Muscle of back (tissue), 11 donors: ENCODE results near the gene LDLRAD4. TPM values are rescaled to one million over a fixed set of nuclear protein-coding genes. Genes with fewer than 3 reads are reported as not detected.
A peak's percentile ranks its signal among the peaks of the same experiment; 100 is the strongest.

ENCODE experiments used
- DNase-seq, 3 donors: peaks; one replicate each; pipeline versions ENCODE4 v3.0.0 to v3.0.0-alpha.2; 2013
- polyA plus RNA-seq, 10 donors: library from polyadenylated mRNA; unstranded; fragments of 120-200 nt; gene quantifications; one replicate each; pipeline ENCODE4 v1.2.1, GENCODE V29; 2013; ENCODE audit not compliant: insufficient read length in 10 of 10

The LDLRAD4 gene
- polyA plus RNA-seq, 10 donors: 6.9 to 15.9 (median 11.2) TPM

DNA sequence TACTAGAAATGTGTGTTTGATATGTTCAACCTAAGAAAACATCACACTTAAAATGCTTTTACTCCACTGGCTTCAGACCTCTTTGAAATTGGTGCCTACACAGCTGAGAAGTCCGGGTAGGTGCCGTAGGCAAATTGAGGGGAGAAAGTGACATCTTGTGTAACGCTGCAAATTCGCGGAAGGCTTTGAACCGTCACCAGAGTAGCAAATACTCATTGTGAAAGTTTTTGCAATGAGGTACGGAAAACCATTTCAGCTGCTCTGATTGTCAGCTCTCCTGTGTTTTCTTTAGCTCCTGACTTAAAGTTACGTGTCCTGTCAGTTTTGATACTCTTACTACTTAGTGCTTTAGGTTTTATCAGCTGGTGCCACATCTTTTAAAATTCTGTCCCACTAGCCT lies 283.3 kb downstream of the LDLRAD4 start:
- peak in 2 of 3 donors; percentile 22 to 37 for DNase-seq

DNA sequence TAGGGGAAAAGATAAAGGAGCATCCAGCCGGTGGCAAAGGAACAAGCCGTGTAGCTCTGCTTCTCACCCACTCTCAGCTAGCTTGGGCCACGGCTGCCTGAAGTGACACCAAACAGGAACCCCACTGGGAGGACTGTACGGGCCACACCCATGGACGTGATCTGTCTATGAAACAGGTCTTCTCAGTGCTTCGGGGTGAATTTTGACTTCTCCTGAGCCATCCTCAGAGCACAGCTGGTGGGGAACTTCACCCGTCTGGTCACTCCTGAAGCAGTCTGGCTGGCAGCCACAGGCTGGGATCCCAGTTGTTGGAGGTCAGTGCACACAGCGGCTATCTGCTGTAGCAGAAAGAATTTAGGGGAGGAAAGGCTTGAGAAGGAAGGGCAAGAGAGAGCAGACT lies 284.0 kb downstream of the LDLRAD4 start:
- DNase-seq: peak in 2 of 3 donors; percentile 36 to 54

DNA sequence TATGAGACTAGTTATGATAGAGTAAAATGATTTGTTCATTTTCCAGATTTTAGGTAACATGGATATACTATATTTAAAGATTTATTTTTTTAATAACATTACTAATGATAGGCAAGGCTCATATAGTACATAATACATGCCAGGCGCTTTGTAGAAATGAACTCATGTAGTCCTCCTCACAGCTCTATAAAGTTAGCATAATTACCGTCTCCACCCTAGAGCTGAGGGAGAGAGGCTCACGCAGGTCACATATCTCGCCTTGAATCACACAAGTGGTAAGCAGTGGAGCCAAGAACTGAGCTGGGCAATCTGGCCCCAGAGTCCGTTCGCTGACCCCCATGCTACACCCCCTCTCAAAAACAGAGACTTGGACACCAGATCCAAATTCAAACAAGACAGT lies 285.3 kb downstream of the LDLRAD4 start:
- no peak for DNase-seq

DNA sequence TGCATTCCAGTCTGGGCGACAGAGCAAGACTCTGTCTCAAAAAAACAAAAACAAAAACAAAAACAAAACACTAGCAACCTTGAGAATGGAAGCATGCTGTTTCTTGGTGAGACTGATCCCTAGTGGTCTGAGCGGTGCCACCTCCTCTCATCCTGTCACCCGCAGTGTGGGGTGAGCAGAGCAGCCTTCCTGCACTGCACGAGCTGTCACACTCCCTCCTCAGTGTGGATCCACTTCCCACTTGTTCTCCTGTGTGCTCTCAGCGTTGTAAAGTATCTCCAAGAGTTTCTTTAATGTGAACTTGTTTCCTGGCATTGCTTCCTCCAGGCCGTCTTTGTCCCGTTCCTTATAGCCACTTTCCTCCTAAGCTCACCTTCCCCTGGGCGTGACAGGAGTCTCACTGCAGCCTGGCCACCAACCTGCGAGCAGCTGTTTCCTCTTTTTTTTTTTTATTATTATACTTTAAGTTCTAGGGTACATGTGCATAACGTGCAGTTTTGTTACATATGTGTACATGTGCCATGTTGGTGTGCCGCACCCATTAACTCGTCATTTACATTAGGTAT lies 287.3 kb downstream of the LDLRAD4 start:
- DNase-seq: no peak

DNA sequence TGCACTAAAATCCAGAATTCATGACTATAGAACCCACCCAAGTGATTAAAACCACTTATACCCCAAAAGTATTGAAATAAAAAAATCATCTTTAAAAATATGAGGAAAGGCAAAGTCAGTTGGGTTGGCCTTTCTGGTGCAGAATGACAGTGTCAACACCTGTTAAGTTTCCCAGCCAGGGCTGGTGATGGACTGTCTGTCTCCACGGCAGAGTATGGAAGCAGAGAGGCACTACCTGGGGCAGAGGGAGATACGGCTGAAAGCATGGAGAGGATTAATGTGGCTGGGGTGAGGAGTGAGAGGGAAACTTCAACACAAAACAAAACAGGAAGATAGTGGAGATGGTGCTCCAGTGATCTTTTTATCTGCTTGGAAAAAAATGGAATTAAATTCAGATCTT lies 292.0 kb downstream of the LDLRAD4 start:
- DNase-seq: no peak

DNA sequence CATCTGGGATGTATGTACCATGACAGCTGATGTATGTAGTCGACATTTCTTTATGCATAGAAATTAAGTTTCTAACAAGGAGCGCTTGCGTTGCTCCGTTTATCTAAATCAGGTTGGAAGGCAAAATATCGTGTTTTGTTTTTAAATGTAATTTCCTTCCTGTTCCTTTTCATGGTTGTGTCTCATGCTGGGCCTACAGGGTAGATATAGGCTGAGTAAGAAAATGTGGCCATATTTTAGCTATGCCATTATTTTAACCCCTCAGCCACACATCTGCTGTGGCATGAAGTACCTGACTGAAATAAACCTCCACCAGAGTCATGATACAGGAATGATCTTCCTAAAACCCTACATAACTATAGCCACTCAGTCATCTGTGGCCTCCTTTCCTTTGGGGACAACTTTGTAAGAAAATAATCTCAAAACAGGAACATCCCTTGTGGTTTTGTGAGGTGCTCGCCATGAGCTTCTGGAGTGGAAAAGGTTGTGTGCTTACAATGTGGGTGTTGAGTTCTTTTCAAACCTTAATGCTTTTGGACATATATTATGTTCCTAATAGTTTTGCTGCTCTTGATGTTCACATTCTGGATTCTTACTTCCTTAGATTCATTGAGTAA lies 293.5 kb downstream of the LDLRAD4 start:
- no peak for DNase-seq

DNA sequence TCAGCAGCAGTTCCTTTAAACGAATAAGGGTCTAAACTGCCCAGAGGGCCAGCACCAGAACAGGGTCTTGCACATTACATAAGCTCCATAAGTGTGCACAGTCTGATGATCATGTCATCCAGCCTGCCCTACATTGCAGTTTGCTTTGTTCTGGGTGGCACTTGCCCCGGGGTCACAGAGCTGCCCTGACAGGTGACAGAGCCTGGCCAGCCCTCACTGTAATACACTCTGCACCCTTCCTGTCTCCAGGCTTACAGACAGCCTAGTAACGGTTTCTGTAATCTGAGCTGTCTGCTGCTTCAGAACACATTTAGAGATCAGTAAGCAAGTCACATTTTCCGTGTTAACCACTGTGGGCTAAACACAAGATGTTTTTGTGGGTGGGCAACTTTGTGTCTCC lies 294.5 kb downstream of the LDLRAD4 start:
- peak; percentile 46 to 75 (median 66) for DNase-seq

DNA sequence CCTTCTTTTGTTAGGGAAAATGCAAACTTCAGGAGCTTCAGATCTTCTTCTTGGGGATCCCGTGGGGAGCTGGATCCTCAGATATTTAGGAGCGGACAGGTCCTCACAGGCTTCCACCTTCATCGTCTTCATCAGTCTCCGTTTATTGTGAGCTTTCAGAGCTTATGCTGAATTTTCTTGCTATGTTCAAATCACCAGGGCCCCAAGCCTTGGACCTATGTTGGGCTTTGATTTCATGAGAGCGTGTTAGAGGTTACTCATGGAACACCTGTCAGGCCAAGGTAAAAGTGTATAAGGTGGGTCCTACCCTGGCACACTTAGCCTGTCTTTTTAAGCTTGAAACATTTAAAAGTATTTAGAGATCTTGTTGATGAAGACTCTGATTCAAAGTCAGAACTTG lies 294.9 kb downstream of the LDLRAD4 start:
- no peak for DNase-seq

DNA sequence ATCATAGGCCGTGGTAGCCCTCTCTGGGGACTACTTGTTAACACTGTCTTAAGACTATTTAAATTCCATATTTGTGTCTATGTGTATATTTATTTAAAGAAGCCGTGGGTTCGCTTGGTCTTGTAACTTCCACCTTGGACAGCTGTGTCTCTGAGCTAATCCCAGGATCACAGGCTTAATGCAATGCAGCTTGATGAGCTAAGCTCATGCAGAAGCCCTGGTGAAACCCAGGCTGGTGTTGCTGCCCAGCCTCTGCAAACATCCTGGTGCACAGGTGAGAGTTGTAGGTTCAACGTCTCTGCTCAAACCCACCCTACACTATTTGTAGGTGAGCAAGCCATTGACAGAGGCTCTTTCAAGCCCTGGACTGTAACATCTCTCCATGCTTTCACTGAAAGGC lies 296.0 kb downstream of the LDLRAD4 start:
- no peak for DNase-seq

DNA sequence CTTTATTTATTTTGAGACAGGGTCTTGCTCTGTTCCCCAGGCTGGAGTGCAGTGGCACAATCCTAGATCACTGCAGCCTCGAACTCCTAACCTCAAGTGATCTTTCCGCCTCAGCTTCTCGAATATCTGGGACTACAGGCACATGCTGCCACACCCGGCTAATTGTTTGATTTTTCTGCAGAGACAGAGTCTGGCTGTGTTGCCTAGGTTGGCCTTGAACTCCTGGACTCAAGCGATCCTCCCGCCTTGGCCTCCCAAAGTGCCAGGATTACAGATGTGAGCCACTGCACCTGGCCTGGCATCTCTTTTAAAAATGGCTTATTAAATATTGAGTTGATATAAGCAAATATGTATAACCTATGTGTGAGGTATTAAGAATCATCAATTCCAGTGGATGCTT lies 298.3 kb downstream of the LDLRAD4 start:
- DNase-seq: no peak

DNA sequence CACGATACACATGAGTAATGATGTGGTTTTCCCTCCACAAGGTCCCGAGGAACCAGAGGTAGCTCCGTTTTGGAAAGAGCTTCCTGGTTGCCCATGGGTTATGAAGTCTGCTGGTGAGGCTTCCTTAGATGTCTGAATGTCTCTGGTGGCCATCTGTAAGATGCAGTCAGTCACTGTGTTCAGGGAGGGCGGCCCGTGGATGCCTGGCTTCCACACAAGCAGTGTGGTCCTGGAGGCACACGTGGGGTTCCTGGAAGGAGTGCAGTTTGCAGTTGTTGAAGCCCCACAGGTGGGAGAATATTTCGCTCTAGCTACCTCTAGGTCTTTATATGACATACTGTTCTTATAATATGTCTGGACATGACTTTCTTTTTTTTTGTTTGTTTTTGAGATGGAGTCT lies 298.8 kb downstream of the LDLRAD4 start:
- no peak for DNase-seq

DNA sequence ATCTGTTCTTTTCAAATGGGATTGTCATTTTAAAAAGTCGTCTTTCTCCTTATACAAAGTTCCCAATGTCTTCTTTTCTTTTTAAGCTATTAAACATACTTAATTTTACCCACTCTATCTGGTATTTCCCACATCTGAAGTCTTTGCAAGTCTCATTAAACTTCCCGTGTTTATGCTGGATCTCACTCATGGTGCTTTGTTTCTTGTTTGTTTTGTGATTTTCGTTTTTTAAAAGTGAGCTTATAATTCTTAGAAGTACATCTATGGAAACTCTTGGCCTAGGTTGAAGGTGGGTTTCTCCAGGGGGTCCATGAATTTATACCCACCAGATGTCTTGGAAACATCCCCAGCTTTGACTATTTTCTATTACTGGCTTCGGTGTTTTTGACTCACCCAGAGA lies 299.8 kb downstream of the LDLRAD4 start:
- no peak for DNase-seq

DNA sequence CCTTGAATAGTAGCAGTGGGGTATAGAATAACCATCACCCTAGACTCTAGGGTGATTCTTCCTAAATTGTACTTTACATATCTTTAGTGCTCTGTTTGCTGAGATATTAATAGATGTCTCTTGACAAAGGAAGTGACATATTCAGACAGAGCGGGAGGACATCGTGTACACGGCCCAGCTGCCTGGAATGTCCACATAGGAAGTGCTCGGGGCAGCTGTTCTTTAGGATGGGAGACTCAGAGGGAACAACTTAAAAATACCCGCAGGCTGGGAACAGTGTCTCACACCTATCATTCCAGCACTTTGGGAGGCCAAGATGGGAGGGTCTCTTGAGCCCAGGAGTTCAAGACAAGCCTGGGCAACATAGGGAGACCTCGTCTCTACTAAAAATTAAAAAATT lies 301.7 kb downstream of the LDLRAD4 start:
- DNase-seq: peak in 1 of 3 donors; percentile 32

DNA sequence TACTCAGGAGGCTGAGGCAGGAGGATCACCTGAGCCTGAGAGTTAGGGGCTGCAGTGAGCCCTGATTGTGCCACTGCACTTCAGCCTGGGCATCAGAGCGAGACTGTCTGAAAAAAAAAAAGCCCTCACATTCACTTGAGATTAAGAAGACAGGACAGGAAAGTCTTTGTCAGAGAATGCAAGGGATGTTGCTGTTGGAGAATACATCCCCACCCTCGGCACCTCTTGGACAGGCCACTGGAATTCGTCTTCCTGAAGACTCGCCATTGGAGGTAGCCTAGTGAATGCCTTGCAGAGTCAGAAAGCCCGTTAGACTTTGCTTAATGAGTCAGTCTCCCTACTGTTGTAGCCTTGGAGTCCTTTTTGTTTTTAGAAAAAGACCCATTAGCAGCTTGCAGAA lies 302.2 kb downstream of the LDLRAD4 start:
- DNase-seq: no peak

DNA sequence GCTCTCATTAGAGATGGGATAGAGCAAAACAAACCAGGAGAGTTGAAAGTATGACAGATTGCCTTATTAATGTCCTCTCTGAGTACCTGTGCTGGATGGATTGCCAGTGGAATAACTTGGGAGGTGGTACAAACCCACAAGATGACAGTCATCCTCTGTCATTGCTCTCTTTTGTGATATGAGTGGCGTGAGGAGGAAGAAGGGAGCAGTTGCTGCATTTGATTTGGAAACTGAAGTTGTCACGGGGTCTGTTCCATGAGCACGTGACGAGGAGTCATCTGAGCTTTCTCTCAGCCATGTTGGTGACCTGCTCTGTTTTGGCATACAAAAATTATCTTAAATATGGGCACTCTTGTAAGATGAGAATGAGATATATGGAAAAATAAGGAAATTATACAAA lies 302.9 kb downstream of the LDLRAD4 start:
- no peak for DNase-seq

DNA sequence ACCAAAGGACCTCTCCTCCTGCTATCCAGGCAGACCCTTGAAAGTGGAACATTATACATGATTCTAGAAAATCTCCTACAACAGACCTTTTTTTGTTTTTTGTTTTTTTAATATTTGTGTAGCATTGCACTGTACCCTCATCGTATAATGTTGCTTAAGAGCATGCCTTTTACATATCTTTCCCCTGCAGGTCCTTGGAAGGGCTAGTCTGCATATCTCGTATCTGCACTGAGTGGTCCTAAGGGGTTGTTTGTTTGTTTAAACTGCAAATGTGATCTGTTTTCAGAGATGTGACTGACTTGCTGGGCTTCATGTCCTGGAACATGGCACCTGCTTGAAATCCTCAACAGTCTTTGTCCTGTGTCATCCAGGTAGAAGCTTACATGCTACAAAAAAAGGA lies 303.7 kb downstream of the LDLRAD4 start:
- DNase-seq: no peak

DNA sequence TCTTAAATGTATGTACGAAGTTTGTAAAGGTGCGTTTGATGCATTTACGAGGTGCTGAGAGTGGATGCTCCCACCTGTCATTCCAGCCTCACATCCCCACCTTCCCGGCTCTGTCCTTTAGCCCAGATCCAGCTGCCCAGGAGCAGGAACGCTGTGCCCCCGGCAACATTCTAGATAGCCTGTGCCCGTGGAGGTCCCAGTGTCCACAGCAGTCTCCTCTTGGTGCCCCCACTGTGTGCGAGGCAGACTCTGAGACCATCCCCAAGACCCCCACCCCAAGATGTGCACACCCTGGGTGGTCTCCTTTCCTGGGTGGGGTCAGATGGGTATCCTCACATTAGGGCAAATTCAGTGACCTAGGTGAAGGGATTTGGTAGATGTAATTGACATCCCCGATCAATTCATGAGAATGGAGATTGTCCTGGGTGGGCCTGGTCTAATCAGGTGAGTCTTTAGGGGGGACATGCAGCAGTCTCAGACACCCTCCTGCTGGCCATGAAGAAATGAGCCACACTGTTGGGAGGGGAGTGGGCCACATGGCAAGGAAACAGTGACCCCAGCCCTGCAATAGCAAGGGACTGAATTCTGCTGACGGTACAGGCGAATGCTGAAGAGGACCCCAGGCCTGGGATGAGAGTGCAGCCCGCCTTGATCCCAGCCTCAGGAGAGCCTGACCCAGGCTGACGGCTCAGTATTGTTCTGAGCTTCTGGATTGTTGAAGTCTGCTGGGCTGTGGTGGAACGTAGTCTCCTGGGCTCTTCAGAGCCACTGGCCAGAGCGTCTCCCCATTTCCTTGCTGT lies 304.5 kb downstream of the LDLRAD4 start:
- no peak for DNase-seq

DNA sequence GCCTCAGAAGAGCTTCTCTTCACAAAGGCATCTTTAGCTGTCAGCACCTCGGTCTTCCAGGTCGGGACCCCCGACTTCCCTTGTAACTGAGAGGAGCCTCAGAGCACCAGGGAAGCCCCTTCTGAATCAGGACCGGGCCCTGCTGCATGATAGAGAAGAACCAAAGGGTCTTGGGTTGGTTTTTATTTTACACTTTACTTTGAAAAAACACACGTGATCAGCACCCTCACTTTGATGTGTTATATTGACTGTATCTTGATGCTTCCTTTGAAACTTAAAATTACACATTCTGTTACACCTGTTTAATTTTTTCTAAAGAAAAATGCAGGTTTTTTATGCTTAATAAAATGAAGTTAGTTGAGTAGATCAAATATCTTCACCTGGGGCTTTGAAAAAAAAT lies 305.5 kb downstream of the LDLRAD4 start:
- DNase-seq: no peak

DNA sequence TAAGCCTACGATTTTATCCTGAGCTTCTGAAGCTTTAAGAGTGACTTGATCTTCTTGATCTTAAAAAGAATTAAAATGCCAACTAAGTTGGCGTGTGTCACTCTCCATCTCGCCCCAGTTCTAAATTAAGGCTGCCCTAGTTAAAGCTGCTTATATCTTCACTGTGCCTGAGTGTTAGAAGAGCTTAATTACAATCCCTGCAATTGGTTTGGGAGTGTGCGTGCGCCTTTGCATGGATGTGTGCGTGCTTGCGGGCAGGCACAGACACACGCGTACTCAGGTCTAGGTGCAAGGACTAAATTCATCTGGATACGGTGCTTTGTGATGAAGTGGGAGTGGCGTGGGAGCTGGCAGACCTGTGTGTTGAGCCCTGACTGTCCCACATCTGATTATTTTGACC lies 306.3 kb downstream of the LDLRAD4 start:
- no peak for DNase-seq

DNA sequence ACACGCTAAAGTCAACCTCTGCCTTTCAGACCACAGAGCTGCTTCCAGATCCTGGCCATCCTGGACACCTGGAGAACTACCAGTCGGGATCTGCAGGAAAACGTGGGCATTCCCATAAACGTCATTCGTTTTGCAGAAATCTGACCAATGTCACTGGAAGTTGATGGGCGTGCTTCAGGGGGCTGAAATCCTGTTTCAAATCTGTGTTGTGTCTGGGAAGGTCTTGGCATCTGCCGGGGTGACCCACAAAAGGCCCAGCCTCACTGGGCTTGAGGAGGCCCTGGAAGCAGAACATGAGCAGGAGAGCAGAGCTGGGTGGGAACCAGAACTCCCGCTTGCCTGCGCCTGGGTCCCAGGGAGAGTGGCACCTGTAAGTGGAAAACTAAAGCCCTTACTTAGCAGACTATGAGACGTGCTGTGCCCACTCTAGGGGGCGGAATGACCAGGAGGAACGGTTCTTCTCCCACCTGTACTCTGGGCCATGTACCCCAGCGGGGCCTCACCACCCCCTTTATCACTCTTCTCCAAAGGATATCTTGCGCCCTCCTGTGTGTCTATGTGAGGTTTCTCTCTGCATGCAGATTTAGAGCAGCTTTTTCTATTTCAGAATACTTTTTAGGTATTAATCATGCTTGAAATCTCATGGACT lies 306.9 kb downstream of the LDLRAD4 start:
- no peak for DNase-seq

DNA sequence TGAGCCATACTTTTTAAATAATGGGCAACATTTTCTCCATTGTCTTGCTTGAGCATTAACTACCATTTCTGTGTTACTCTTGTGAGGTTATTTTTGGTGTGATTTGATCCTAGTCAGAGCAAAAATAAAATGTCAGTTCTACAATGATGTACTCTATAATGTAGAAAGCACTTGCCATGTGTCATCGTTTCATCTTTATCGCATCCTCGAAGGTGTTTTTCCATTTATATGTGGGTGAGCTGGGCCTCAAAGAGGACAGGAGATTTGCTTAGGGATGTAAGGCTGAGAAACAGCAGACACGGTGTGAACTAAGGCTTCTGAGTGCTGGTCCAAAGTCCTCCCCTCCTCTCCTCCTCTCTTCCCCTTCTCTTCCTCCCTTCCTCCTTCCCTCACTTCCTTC lies 308.0 kb downstream of the LDLRAD4 start:
- DNase-seq: no peak

DNA sequence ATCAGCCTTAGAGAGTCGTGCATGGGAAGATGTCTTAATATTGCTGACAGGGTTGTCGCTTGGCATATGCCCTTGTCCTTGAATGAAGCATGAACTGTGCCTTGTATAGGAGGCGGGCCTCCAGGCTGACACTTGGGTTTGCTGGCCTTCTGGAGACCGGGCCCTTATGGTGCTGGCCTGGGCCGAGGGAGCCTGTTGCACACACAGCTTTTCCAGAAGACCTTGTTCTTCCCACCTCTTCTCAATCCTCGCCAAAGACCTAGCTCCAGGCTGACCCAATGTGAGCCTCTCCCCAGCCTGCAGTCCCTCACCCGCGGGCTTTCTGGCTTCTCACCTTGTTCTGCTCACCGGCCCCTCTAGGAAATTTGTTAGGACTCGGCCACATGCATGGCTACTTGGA lies 308.7 kb downstream of the LDLRAD4 start:
- no peak for DNase-seq

DNA sequence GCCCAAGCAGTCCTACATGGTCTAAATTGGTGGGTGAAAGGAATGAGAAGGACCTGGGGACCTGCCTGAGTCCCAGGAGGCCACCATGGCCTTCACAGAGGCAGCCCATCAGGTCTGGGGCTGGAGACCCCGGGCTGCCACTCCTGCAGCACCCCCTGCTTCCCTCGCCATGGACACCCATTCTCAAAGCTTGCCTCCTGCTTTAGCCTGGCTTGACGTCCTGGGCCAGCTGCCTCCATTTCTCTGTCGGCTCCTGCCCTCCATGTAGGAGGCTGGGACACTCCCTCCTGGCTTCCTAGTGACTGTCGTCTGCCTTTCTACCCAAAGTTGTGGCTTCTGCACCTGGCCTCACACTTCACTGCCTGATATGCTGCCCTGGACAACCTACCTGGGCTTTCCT lies 309.2 kb downstream of the LDLRAD4 start:
- DNase-seq: no peak
